Ascending aorta (tissue), 2 donors: Measurements from ENCODE around the gene RNF183. TPM values are rescaled to one million over a fixed set of nuclear protein-coding genes. Genes with fewer than 3 reads are reported as not detected.

ENCODE experiments used
- DNase-seq, 2 donors: peaks; one replicate each; pipeline ENCODE4 v3.0.0-alpha.2; 2019; ENCODE audit warnings: low spot score in 2 of 2
- H3K27ac ChIP-seq, 2 donors: fragments of 200-600 bp; sonication (generic); one replicate each; pipeline ENCODE4 v1.5.1; 2016 to 2017; ENCODE audit warnings: mild to moderate bottlenecking in 1 of 2
- H3K27me3 ChIP-seq: fragments of 200-600 bp; sonication (generic); one replicate; pipeline ENCODE4 v1.5.1; 2017
- H3K36me3 ChIP-seq, 2 donors: fragments of 200-600 bp; sonication (generic); one replicate each; pipeline ENCODE4 v1.5.1; 2016
- H3K4me1 ChIP-seq, 2 donors: fragments of 200-600 bp; sonication (generic); one replicate each; pipeline ENCODE4 v1.5.1; 2016 to 2017; ENCODE audit warnings: mild to moderate bottlenecking in 1 of 2
- H3K4me3 ChIP-seq, 2 donors: fragments of 200-600 bp; sonication (generic); one replicate each; pipeline ENCODE4 v1.5.1; 2016 to 2017; ENCODE audit warnings: mild to moderate bottlenecking in 1 of 2
- H3K9me3 ChIP-seq, 2 donors: fragments of 200-600 bp; sonication (generic); one replicate each; pipeline ENCODE4 v1.5.1; 2016
- CTCF ChIP-seq, 3 experiments: fragments of 200-600 bp in 2 of 3; fragments of 450-650 bp in 1 of 3; sonication (generic) in 2 of 3; IDR thresholded peaks; one replicate each; pipeline ENCODE4 v1.5.1; 2016 to 2019; ENCODE audit warnings: antibody characterized with exemption in 3 of 3, mild to moderate bottlenecking in 1 of 3, moderate library complexity in 1 of 3
- intact Hi-C: fragments of 100-400 bp; cut with DNase I; formaldehyde crosslinking; loops from one replicate; pipeline ENCODE4 v1.15.1; 2023
- total RNA-seq: library from RNA; depleted of rRNA; stranded (reverse); fragments of >200 nt; gene quantifications from one replicate; pipeline ENCODE4 v1.1.0, GENCODE V29; 2016

Gene RNF183, protein sequence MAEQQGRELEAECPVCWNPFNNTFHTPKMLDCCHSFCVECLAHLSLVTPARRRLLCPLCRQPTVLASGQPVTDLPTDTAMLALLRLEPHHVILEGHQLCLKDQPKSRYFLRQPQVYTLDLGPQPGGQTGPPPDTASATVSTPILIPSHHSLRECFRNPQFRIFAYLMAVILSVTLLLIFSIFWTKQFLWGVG
- total RNA-seq = not detected

GRCh38 chr9:113302792-113303418 is at the start of gene RNF183:
RNF183 (minus strand) TSS chr9:113303376; CDS start chr9:113298184, 5,192 bp downstream.
- no peaks in the 10 kb centered on the region for H3K27me3 ChIP-seq
- no peak within 1 kb of the TSS for H3K4me3 ChIP-seq
- TF ChIP-seq CTCF (IDR thresholded peaks at IDR 0.05) = no peak
- DNase-seq = no peak
- no peaks in the 10 kb centered on the region for H3K36me3 ChIP-seq
- H3K27ac ChIP-seq = no peak within 1 kb of the TSS
- intact Hi-C loops = no loop called here
- H3K4me1 ChIP-seq = no peaks in the 10 kb centered on the region
- no peaks in the 10 kb centered on the region for H3K9me3 ChIP-seq

DNA sequence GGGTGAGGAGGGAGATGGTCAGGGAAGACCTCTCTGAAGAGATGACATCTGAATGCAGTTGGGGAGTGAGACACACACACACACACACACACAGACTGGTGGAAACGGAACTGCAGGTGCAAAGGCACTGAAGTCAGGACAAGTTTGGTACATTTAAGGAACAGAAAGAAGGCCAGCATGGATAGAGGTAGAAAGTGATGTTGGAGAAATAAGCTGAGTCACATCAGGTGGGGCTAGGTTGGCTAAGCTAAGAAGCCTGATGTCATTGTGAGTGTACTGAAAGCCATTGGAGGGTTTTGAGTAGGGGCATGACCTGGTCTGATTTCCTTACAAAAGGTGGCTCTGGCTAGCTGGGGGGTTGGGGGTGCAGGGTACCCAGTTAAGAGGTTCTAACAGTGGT is 49.2 kb upstream of the RNF183 start:
- H3K36me3 ChIP-seq = no peaks in the 10 kb centered on the region
- H3K9me3 ChIP-seq = no peaks in the 10 kb centered on the region
- no peak overlapping the region for H3K27ac ChIP-seq
- DNase-seq = peak in 1 of 2 donors; percentile 7
- H3K4me3 ChIP-seq = no peak overlapping the region
- intact Hi-C loops = no loop called here
- H3K27me3 ChIP-seq = peaks cover 5% of the 10 kb centered on the region
- H3K4me1 ChIP-seq = peaks cover 0 to 5% of the 10 kb centered on the region in 2 donors
- TF ChIP-seq CTCF (IDR thresholded peaks at IDR 0.05) = no peak

- DNase-seq = peak in 1 of 2 donors; percentile 4
- TF ChIP-seq CTCF (IDR thresholded peaks at IDR 0.05) = no peak
- no peaks in the 10 kb centered on the region for H3K9me3 ChIP-seq
- peaks cover 0 to 5% of the 10 kb centered on the region in 2 donors for H3K4me1 ChIP-seq
- H3K27me3 ChIP-seq = peaks cover 5% of the 10 kb centered on the region
- intact Hi-C loops = no loop called here
- H3K27ac ChIP-seq = no peak overlapping the region
- no peaks in the 10 kb centered on the region for H3K36me3 ChIP-seq
- no peak overlapping the region for H3K4me3 ChIP-seq
Observed at GRCh38 chr9:113352006-113352405, 48.8 kb upstream of the RNF183 start.

- Histone ChIP-seq H3K36me3 (no peaks in the 10 kb centered on the region), H3K9me3 (no peaks in the 10 kb centered on the region), H3K27ac (no peak overlapping the region), H3K4me3 (no peak overlapping the region), H3K4me1 (peaks cover 0 to 5% of the 10 kb centered on the region in 2 donors), H3K27me3 (peaks cover 5% of the 10 kb centered on the region)
- no peak for TF ChIP-seq CTCF (IDR thresholded peaks at IDR 0.05)
- DNase-seq = peak in 1 of 2 donors; percentile 59
- intact Hi-C loops = no loop called here
Observed at GRCh38 chr9:113350937-113351336, 47.8 kb upstream of the RNF183 start.

DNA sequence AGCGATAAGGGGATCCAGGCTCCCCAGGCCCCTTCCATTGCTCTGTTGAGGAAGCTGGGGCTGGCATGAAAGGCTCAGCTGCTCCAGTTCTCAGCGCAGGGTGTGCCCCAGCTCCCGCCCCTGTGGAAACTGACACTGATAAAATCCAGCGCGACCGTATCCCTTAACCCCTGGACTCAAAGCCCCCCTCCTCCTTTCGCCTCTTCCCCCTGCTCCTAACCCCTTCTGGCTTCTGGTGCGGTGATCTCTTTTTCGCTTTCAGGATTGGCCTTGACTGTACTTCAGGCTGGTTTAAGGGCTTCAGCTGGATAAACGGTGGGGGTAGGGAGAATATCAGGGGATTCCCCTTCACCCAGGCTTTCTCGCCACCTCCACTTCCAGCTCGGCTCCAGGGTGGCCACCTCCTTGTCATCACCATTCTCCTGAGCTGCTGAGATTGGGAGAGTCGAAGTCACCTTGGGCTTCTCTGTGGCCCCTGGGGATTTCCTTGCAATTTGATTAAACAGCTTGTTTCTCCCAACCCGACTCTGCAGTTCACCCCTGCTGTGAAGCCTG is 47.0 kb upstream of the RNF183 start:
- Histone ChIP-seq H3K4me3 (peak overlapping the region; percentile 46 to 63), H3K36me3 (no peaks in the 10 kb centered on the region), H3K4me1 (peaks cover 0 to 5% of the 10 kb centered on the region in 2 donors), H3K27me3 (peaks cover 5% of the 10 kb centered on the region), H3K9me3 (no peaks in the 10 kb centered on the region), H3K27ac (no peak overlapping the region)
- no peak for DNase-seq
- TF ChIP-seq CTCF (IDR thresholded peaks at IDR 0.05) = no peak
- intact Hi-C loops = no loop called here
